Vagina (tissue), 2 donors: ENCODE measurements around the gene CRYBA4. TPM values are rescaled to one million over a fixed set of nuclear protein-coding genes. Genes with fewer than 3 reads are reported as not detected.

ENCODE experiments used
- DNase-seq, 2 donors: peaks; one replicate each; pipeline ENCODE4 v3.0.0-alpha.2; 2017; ENCODE audit errors: extremely low spot score in 2 of 2
- H3K27ac ChIP-seq: fragments of 200-600 bp; sonication (generic); one replicate; pipeline ENCODE4 v1.5.1; 2019
- H3K27me3 ChIP-seq: fragments of 200-600 bp; sonication (generic); one replicate; pipeline ENCODE4 v1.5.1; 2019
- H3K36me3 ChIP-seq, 2 donors: fragments of 200-600 bp; sonication (generic); one replicate each; pipeline ENCODE4 v1.5.1; 2017 to 2019
- H3K4me1 ChIP-seq: fragments of 200-600 bp; sonication (generic); one replicate; pipeline ENCODE4 v1.5.1; 2019
- H3K4me3 ChIP-seq, 2 donors: fragments of 200-600 bp; sonication (generic); 1 replicate in 1 of 2; 2 replicates in 1 of 2; pipeline ENCODE4 v1.5.1; 2016 to 2019
- H3K9me3 ChIP-seq: fragments of 200-600 bp; sonication (generic); one replicate; pipeline ENCODE4 v1.5.1; 2019
- POLR2A ChIP-seq, 2 donors: fragments of 450-650 bp; IDR thresholded peaks; one replicate each; pipeline ENCODE4 v1.6.1; 2017; ENCODE audit warnings: antibody characterized with exemption in 2 of 2, mild to moderate bottlenecking in 2 of 2, moderate library complexity in 2 of 2
- POLR2AphosphoS5 ChIP-seq, 2 donors: sonication (generic); formaldehyde crosslinking; IDR thresholded peaks; one replicate each; pipeline ENCODE4 v1.9.0; 2017; ENCODE audit warnings: antibody characterized with exemption in 2 of 2, mild to moderate bottlenecking in 2 of 2, low read depth in 1 of 2; ENCODE audit not compliant: insufficient read depth in 1 of 2
- intact Hi-C: fragments of 100-400 bp; cut with DNase I; formaldehyde crosslinking; loops from one replicate; pipeline ENCODE4 v1.15.1; 2023
- total RNA-seq: library from RNA; depleted of rRNA; stranded (reverse); fragments of >200 nt; gene quantifications from one replicate; pipeline ENCODE4 v1.2.3, GENCODE V29; 2016
- TF ChIP-seq, protein P1 (sequence below), 3 experiments: fragments of 450-650 bp in 2 of 3; fragments of 200-600 bp in 1 of 3; sonication (generic) in 1 of 3; IDR thresholded peaks; one replicate each; pipeline ENCODE4 v1.5.1; 2017 to 2019; ENCODE audit warnings: antibody characterized with exemption in 3 of 3, mild to moderate bottlenecking in 2 of 3, moderate library complexity in 2 of 3

CRYBA4 gene
- total RNA-seq, 1 donor from 2014 or later = not detected

DNA sequence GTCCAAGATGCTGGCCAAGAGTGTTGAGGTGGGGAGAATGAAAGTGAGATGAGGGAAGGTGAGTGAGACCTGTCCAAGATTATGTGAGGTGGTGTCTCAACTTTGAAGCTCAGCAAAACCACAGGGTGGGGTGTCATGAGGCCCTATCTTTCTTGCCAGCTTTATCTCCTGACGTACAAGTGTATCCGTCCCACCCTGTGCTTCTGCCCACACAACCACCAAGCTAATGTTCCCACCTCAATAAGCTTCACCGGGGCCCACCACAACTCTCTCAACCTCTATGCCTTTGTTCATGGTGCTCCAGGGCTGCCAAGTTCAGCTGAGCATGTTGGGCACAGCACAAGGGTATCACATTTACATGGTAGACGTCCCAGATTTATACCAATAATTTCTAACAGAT, 24.7 kb upstream of the CRYBA4 start:
- Histone ChIP-seq H3K36me3 (no peaks in the 10 kb centered on the region), H3K4me1 (no peaks in the 10 kb centered on the region), H3K9me3 (no peaks in the 10 kb centered on the region), H3K4me3 (no peak overlapping the region), H3K27ac (no peak overlapping the region), H3K27me3 (no peaks in the 10 kb centered on the region)
- TF ChIP-seq POLR2AphosphoS5 (IDR thresholded peaks at IDR 0.05; ENCODE audit: insufficient read depth in 1 of 2, low read depth in 1 of 2) (no peak), POLR2A (IDR thresholded peaks at IDR 0.05) (no peak)
- TF ChIP-seq, protein P1, sequence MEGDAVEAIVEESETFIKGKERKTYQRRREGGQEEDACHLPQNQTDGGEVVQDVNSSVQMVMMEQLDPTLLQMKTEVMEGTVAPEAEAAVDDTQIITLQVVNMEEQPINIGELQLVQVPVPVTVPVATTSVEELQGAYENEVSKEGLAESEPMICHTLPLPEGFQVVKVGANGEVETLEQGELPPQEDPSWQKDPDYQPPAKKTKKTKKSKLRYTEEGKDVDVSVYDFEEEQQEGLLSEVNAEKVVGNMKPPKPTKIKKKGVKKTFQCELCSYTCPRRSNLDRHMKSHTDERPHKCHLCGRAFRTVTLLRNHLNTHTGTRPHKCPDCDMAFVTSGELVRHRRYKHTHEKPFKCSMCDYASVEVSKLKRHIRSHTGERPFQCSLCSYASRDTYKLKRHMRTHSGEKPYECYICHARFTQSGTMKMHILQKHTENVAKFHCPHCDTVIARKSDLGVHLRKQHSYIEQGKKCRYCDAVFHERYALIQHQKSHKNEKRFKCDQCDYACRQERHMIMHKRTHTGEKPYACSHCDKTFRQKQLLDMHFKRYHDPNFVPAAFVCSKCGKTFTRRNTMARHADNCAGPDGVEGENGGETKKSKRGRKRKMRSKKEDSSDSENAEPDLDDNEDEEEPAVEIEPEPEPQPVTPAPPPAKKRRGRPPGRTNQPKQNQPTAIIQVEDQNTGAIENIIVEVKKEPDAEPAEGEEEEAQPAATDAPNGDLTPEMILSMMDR (IDR thresholded peaks at IDR 0.05) = no peak
- DNase-seq = no peak
- intact Hi-C loops = no loop called here

DNA sequence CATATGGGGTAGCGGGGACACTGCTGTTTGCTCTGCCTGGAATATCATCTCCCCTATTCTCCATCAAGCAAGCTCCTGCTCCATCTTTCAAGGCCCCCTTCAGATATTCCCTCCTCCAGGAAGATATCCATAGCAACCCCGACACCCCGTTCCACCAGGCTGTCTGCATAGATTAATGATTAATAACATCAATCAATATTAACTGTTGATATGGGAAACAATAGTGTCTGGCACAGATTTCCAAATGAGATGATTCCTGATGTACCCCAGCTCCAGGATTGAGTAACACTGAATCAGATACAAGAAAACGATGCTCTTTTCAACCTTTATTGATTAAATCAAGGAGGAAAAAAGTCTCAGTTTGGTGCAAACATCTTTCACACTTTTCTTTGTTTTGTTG, 24.3 kb upstream of the CRYBA4 start:
- Histone ChIP-seq H3K36me3 (no peaks in the 10 kb centered on the region), H3K27ac (no peak overlapping the region), H3K27me3 (no peaks in the 10 kb centered on the region), H3K4me1 (no peaks in the 10 kb centered on the region), H3K4me3 (no peak overlapping the region), H3K9me3 (no peaks in the 10 kb centered on the region)
- no peak for TF ChIP-seq POLR2AphosphoS5 (IDR thresholded peaks at IDR 0.05; ENCODE audit: insufficient read depth in 1 of 2, low read depth in 1 of 2)
- TF ChIP-seq POLR2A (IDR thresholded peaks at IDR 0.05) = no peak
- DNase-seq = no peak
- intact Hi-C loops = no loop called here

DNA sequence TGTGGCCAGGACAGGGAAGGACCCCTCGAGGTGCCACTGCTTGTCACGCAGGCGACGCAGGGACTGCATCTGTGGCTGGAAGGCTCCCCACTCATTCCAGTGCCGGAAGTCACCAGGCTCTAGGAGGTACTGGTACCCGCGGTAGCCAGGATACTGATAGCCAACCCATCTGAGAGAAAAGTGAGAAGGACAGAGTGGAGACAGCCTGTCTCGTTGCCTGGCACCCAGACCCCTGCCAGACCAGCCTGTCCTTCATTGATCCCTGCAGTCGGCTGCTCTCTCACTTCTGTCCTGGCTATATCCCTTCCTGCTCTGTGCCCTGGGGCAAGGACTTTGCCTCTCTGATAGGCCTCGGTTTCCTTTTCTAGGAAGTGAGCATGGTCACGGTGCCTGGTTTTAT, 22.3 kb upstream of the CRYBA4 start:
- TF ChIP-seq POLR2AphosphoS5 (IDR thresholded peaks at IDR 0.05; ENCODE audit: insufficient read depth in 1 of 2, low read depth in 1 of 2) (no peak), POLR2A (IDR thresholded peaks at IDR 0.05) (no peak)
- TF ChIP-seq, protein P1 (IDR thresholded peaks at IDR 0.05) = no peak
- DNase-seq = no peak
- intact Hi-C loops = no loop called here
- Histone ChIP-seq H3K36me3 (no peaks in the 10 kb centered on the region), H3K9me3 (no peaks in the 10 kb centered on the region), H3K4me1 (no peaks in the 10 kb centered on the region), H3K4me3 (no peak overlapping the region), H3K27me3 (no peaks in the 10 kb centered on the region), H3K27ac (no peak overlapping the region)

DNA sequence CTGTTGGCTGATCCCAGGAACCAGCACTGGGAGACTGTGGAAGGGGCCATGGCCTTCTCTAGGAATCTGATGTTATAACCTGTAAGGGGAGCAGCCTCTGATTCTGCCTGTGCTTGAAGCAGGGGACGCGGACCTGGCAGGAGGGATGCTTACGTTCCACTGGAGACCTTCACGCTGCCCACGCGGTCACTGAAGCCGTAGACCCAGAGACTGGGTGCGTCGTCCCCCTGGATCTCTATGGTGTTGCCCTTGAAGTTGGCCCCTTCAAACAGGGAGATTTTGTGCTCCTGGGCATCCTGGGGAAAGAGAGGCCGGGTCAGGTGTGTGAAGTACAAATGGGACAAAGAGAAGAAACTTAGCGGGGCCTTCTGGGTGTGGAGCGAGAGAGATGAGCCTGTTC, 20.0 kb upstream of the CRYBA4 start:
- no peak for TF ChIP-seq POLR2AphosphoS5 (IDR thresholded peaks at IDR 0.05; ENCODE audit: insufficient read depth in 1 of 2, low read depth in 1 of 2)
- TF ChIP-seq, protein P1 (IDR thresholded peaks at IDR 0.05) = no peak
- TF ChIP-seq POLR2A (IDR thresholded peaks at IDR 0.05) = no peak
- intact Hi-C loops = no loop called here
- Histone ChIP-seq H3K4me3 (no peak overlapping the region), H3K27me3 (no peaks in the 10 kb centered on the region), H3K9me3 (no peaks in the 10 kb centered on the region), H3K36me3 (no peaks in the 10 kb centered on the region), H3K27ac (no peak overlapping the region), H3K4me1 (no peaks in the 10 kb centered on the region)
- DNase-seq = no peak

DNA sequence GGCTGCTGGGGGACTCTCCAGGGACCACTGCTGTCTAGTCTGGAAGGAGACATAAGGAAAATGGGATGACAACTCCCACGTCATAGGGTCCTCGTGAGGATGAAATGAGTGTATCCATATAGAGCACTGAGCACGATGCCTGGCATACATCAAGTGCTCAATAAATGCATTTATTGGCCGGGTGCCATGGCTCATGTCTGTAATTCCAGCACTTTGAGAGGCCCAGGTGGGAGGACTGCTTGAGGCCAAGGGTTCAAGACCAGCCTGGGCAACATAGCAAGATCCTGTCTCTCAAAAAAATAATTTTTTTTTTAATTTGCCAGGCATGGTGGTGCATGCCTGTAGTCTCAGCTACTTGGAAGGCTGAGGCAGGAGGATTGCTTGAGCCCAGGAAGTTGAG, 19.6 kb upstream of the CRYBA4 start:
- intact Hi-C loops = no loop called here
- Histone ChIP-seq H3K4me1 (no peaks in the 10 kb centered on the region), H3K27ac (no peak overlapping the region), H3K9me3 (no peaks in the 10 kb centered on the region), H3K4me3 (no peak overlapping the region), H3K36me3 (no peaks in the 10 kb centered on the region), H3K27me3 (no peaks in the 10 kb centered on the region)
- TF ChIP-seq, protein P1 (IDR thresholded peaks at IDR 0.05) = no peak
- no peak for TF ChIP-seq POLR2A (IDR thresholded peaks at IDR 0.05)
- TF ChIP-seq POLR2AphosphoS5 (IDR thresholded peaks at IDR 0.05; ENCODE audit: insufficient read depth in 1 of 2, low read depth in 1 of 2) = no peak
- no peak for DNase-seq
